Tongue (tissue), 2 donors: ENCODE data around the gene CBARP. TPM values are rescaled to one million over a fixed set of nuclear protein-coding genes. Genes with fewer than 3 reads are reported as not detected.

Source experiments
- DNase-seq: peaks from one replicate; pipeline ENCODE4 v3.0.0-alpha.2; 2015
- total RNA-seq: library from RNA; depleted of rRNA; stranded (reverse); fragments of >200 nt; gene quantifications from one replicate; pipeline ENCODE4 v1.2.3, GENCODE V29; 2014

Gene CBARP
- total RNA-seq, 1 donor from 2014 or later = 1.1 TPM

GRCh38 chr19:1275976-1276627 is 38.3 kb upstream of the CBARP start:
- DNase-seq = no peak

DNA sequence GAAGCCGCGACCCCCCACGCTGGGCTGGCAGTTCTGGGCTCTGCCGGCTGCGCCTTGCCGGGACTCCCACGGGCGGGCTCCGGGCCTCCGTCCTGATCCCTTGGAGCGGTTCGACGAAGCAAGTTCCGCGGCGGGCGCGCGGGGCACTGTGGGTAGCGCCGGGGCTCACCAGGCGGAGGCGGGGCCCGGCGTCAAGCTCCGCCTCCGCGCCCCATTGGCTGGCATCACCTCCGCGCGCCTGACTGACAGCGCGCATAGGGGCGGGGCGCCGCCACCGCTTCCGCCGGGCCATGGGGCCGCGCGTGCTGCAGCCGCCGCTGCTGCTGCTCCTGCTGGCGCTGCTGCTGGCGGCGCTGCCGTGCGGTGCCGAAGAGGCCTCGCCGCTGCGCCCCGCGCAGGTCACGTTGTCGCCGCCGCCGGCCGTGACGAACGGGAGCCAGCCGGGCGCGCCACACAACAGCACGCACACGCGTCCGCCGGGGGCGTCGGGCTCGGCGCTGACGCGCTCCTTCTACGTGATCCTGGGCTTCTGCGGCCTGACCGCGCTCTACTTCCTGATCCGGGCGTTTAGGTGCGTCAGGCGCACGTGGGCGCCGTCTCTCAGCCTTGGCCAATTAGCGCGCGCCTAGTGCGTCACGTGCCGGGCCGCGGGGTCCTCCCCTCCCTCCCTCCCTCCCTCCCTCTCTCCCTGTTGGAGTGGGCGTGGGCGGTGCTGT is 37.6 kb upstream of the CBARP start, which contains the start of gene FAM174C:
Gene FAM174C, plus strand, starts transcription at position 271 of the 716 bp plus-strand sequence. Its CDS starts 20 bp downstream, at position 291.
- DNase-seq = peak; percentile 98

- no peak for DNase-seq
Observed at GRCh38 chr19:1274852-1275259, 37.1 kb upstream of the CBARP start.

DNA sequence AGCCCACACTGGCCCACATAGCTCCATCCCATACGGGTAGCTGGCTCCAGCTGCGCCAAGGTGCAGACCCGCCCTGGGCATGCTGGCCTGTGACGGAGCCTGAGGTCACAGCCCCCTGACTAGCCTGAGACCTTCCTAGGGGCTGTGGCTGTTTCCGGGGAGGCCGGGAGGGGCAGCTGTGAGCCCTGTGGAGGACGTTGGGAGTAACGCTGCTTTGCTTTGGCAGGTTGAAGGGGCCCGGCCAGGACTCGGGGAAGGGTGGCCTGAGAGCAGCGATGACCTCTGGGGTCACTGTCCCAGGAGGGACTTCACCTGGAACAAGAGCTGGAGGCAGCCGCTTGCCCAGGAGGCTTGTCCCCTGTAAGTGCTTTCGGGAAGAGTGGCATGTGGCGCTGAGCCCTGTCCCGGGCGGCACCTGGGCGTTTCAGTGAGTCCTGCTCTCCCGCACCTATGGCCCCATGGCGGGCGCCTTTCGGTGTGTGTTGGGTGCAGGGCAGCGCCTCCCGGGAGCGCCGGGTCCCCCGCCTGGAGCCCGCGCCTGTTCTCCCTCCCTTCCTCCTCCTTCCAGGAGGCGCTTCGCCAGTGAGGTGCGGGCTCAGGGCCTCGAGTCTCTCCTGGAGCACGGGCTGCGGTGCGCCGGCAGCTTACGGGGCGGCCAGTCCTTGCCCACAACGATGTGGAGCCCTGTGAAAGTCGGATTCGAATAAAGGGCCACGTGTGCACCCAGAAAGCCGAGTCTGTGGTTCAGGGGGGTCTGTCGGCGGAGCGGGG is 36.5 kb upstream of the CBARP start:
- DNase-seq = no peak

DNA sequence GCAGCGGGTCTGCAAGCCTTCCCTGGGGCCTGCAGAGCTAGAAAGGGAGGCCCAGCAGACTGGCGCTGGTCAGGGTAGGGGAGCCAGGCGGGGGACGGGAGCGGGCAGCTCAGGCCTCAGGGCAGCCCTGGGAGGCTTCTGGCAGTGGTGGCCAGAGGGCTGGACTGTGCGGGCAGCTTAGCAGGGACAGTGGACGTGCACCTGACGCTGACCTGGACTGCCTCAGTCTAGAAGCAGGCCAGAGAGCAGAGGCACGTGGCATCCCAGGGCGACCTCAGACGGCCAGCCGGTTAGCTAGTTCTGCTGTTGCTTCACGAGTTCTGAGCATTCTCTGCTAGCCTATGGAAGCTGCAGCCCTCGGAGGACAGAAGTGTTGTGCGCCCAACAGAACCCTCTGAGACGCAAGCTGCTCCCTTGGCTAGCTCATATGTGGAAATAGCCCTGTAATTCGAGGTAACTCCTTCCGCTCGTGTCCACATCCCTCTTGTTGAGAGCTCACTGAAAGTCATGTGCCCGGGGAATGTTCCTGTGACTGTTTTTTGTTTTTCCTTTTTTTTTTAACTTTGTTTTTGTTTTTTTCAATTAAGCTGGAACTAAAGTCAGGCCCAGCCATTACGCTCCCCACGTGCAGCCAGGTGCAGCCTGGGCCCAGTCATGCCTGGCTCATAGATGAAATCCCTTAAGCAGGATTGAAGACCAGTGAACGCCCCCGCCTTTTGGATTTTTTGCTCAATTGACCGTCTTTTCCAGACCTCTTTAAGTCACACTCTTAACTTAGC is 35.6 kb upstream of the CBARP start:
- no peak for DNase-seq

DNA sequence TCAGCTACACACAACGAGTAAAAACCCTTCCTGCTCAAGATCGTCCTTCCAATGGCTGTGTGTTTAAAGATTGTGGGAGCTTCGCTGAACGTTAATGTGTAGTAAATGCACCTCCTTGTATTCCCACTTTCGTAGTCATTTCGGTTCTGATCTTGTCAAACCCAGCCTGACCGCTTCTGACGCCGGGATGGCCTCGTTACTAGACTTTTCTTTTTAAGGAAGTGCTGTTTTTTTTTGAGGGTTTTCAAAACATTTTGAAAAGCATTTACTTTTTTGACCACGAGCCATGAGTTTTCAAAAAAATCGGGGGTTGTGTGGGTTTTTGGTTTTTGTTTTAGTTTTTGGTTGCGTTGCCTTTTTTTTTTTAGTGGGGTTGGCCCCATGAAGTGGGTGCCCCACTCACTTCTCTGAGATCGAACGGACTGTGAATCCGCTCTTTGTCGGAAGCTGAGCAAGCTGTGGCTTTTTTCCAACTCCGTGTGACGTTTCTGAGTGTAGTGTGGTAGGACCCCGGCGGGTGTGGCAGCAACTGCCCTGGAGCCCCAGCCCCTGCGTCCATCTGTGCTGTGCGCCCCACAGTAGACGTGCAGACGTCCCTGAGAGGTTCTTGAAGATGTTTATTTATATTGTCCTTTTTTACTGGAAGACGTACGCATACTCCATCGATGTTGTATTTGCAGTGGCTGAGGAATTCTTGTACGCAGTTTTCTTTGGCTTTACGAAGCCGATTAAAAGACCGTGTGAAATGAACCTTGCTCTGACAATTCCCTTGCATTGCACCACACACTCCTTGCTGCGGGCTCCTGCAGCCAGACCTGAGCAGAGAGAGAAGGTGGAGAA is 34.8 kb upstream of the CBARP start:
- no peak for DNase-seq

- DNase-seq = no peak
Observed at GRCh38 chr19:1271528-1272422, 34.0 kb upstream of the CBARP start.

- DNase-seq = no peak
Observed at GRCh38 chr19:1270854-1271527, 33.2 kb upstream of the CBARP start.

GRCh38 chr19:1270213-1270853 is 32.5 kb upstream of the CBARP start:
- DNase-seq = peak; percentile 61

DNA sequence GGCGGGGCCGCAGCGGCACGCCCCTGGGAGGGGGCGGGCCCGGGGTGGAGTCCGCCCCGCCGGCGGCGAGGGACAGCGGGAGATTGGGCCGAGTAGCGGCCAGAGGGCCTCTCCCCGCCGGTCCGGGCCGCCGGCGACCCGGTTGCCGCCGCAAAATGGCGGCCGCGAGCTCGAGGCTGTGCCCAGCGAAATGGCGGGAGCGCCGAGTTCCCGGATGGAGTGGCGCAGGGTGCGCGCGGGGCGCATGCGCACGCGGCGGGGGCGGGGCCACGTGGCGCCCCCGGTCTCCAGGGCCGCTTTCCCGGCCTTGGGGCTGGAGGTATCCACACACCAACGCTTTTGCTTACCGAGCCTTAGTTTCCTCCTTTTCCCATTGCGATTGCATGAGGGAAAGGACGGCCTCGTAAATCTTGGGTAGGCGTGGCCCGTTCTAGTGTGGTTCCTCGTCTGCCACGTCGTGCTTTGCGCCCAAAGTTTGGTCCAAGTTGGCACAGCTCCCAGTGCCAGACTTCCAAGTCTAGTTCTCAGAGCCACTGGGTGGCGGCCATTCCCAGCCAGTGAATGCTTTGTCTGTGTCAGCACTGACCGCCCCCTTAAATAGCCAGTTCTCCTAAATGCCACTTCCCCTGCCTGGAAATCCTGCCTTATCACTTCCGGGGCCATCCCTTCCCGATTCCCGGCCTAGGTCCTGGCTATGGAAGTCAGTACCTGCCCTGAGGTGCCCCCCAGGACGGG is 31.8 kb upstream of the CBARP start:
- DNase-seq = peak; percentile 95

DNA sequence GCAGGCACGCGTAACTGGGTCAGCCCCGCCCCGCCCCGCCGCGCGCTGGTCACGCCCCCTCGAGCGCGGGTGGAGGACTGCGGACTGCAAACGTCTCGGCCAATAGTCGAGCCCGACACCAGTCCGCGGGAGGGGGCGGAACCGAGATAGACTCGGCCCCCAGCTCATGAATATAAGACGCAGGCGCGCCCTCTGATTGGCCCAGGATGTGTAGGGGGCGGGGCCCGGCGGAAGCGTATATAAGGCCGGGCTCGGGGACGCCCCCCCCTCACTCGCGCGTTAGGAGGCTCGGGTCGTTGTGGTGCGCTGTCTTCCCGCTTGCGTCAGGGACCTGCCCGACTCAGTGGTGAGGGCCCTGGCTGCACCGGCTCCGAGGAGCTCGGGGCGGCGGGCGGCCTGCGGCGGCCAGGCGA is 31.3 kb upstream of the CBARP start, which contains the start of gene CIRBP:
Gene CIRBP, plus strand, starts transcription at position 268 of the 413 bp plus-strand sequence. CDS start 1,602 bp downstream, outside the sequence.
- DNase-seq = peak; percentile 100

DNA sequence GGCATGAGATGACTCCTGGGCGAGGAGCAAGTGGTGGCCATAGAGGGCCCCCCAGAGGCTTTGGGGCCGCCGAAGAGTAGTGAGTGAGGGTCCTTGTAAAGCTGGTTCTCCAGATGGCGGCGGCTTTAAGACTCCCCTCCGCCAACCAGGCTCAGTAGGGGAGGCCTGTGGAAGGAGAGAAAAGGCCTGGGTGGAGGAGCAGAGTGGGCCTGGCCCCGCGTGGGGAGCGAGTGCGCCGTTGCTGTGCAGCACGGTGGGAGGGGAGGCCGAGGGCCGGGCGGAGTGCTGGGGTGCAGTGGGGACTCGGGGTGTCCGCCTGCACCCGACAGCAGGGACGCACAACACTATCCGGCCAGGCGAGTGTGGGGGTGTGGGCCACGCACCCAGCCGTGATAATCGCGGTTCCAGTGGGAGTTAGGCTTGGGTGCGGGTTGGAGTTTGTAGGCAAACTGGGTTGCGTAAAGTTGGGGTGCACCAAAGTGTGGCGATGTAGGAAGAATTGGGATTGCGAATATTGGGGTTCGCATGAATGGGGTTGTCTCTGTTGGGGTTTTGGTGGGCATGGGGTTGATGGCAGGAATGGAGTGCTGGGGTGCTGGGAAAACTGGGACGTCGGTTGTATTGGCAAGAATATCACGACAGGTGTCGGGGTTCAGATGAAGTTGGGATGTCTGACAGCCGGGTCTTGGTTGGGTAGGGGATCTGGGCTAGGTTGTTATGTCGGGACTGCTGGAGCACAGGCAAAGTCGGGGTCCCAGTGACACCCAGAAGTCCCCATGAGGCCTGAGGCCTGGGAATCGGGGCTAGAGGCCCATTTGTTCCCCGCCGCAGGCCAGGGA is 30.6 kb upstream of the CBARP start:
- DNase-seq = no peak

GRCh38 chr19:1267477-1268225 is 29.8 kb upstream of the CBARP start:
- DNase-seq = peak; percentile 45

DNA sequence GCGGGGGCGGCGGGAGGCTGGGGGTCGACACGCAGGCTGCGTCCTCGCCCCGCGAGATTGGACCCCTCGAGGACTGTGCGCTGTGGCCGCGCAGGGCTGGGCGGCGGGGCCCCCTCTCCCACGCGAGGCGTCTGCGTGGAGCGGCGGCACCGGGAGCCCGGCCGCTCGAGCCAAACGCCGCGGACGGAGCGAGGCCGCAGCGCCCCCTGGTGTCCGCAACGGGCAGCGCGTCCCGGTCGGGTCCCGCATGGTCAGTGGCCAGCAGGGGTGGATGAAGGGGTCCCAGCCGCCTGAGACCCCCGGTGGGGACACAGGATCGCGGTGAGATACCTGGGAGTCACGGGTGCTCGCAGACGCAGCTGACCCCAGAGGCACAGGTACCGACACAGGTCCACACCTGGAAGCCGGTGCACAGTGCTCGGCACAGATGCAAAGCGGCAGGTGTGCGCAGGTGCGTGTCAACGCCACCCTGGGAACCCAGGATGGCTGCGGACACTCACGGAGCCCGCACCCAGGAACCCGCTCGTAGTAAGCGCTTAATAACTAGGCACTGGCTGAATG is 29.2 kb upstream of the CBARP start:
- DNase-seq = peak; percentile 79

- peak; percentile 87 for DNase-seq
Observed at GRCh38 chr19:1266129-1266915, 28.5 kb upstream of the CBARP start.
